Activated CD4-positive, alpha-beta T cell treated with anti-CD3 and anti-CD28 coated beads, Interleukin-2, amount 50 U/mL, for 48 hours (primary cell): ENCODE data around the gene YARS1.

ENCODE experiments used
- DNase-seq, 2 experiments: peaks; one replicate each; pipeline ENCODE4 v3.0.0-alpha.2; 2020

The YARS1 gene

GRCh38 chr1:32761253-32761877 lies 55.8 kb downstream of the YARS1 start:
- DNase-seq, result peak; percentile 50 to 70

- DNase-seq, result no peak
Observed at GRCh38 chr1:32759997-32760623, 57.0 kb downstream of the YARS1 start.

GRCh38 chr1:32759521-32759981 lies 57.6 kb downstream of the YARS1 start:
- DNase-seq, result no peak

GRCh38 chr1:32758795-32759430 lies 58.2 kb downstream of the YARS1 start:
- no peak for DNase-seq

- no peak for DNase-seq
Observed at GRCh38 chr1:32758177-32758794, 58.9 kb downstream of the YARS1 start.

GRCh38 chr1:32757213-32757895 lies 59.8 kb downstream of the YARS1 start:
- no peak for DNase-seq

GRCh38 chr1:32755810-32756159 lies 61.4 kb downstream of the YARS1 start:
- no peak for DNase-seq

- DNase-seq, result no peak
Observed at GRCh38 chr1:32755098-32755809, 61.9 kb downstream of the YARS1 start.

GRCh38 chr1:32754317-32755097 lies 62.7 kb downstream of the YARS1 start:
- peak; percentile 37 to 51 for DNase-seq

GRCh38 chr1:32753532-32754316 lies 63.4 kb downstream of the YARS1 start:
- peak; percentile 66 to 71 for DNase-seq

GRCh38 chr1:32749771-32750170 lies 67.4 kb downstream of the YARS1 start:
- DNase-seq, result no peak

GRCh38 chr1:32749332-32749731 lies 67.8 kb downstream of the YARS1 start:
- no peak for DNase-seq

GRCh38 chr1:32748926-32749325 lies 68.2 kb downstream of the YARS1 start:
- DNase-seq, result no peak

- DNase-seq, result no peak
Observed at GRCh38 chr1:32748348-32748747, 68.8 kb downstream of the YARS1 start.

GRCh38 chr1:32746130-32746529 lies 71.0 kb downstream of the YARS1 start:
- no peak for DNase-seq

- DNase-seq, result no peak
Observed at GRCh38 chr1:32744071-32744425, 73.1 kb downstream of the YARS1 start.

- no peak for DNase-seq
Observed at GRCh38 chr1:32743380-32744070, 73.6 kb downstream of the YARS1 start.

- DNase-seq, result no peak
Observed at GRCh38 chr1:32742956-32743355, 74.2 kb downstream of the YARS1 start.

- no peak for DNase-seq
Observed at GRCh38 chr1:32742199-32742947, 74.8 kb downstream of the YARS1 start.
